ENCODE data around the gene DUOXA2.

DNA sequence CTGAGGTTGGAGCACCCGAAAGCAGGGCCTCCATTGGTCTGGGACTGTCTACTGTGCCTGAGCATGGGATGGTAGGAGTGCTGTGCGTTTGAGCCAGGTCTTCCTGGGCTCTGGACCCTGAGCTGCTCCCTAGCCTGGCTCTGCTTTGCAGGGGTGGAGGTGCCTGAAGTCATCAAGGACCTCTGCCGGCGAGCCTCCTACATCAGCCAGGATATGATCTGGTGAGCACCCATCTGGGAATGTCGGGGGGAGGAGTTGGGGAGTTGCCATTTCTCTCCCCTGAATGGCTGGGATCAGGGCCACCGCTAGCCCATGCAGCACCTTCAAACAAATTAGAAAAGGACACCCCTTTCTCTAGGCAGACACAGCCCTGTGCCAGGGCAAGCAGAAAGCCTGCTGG is 36.4 kb downstream of the DUOXA2 start:
- TF ChIP-seq POLR2AphosphoS5 (IDR thresholded peaks at IDR 0.05; ENCODE audit: borderline replicate concordance, low read depth, low read length) (no peak), EZH2 (IDR thresholded peaks at IDR 0.05) (no peak), FOXP2 (optimal IDR thresholded peaks at IDR 0.05; ENCODE audit: control extremely low read depth, extremely low read length, insufficient read depth) (no peak)
